Heart left ventricle (tissue), 13 donors: ENCODE measurements around the gene USP34.

Experiments used
- CTCF ChIP-seq, 12 donors: fragments of 200-600 bp; sonication (generic) in 4 of 12; IDR thresholded peaks; one replicate each; pipeline versions ENCODE4 v1.5.0 to v1.8.0; 2018 to 2022; ENCODE audit warnings: antibody characterized with exemption in 12 of 12, mild to moderate bottlenecking in 5 of 12
- POLR2A ChIP-seq, 2 donors: fragments of 450-650 bp; IDR thresholded peaks; one replicate each; pipeline ENCODE4 v1.6.1; 2017; ENCODE audit warnings: antibody characterized with exemption in 2 of 2, mild to moderate bottlenecking in 2 of 2, moderate library complexity in 2 of 2
- donor health status: ischemic (EF 13 %, LVEDD 7.1; RV severe dilation, severe dysfunction).
- donor health status: DM: no; HTN: yes; CAD: no.
- donor health status: DM: no; HTN: no; CAD: no.
- donor health status: ischemic (EF 25% LVEDD 6.9; RV normal size, moderate dysfunction).
- donor health status: ischemic (EF 25% LVEDD 5.7; RV mildly dilated, moderate dysfunction).
- donor health status: ischemic (EF 35%, LVEDD 5.7; RV mildly dilated, moderate dysfunction).
- donor health status: nonischemic (EF 11% LVEDD 7.7; RV severe dilation, severe dysfunction).
- donor health status: DM: yes; HTN: yes; CAD: no.
- donor health status: PGD.
- donor health status: ischemic (EF 29% LVEDD 5.4; RV normal size, mild dysfunction).
- donor health status: nonischemic (EF 23%, LVEDD 6.1; RV moderate dilation, normal function).

- TF ChIP-seq CTCF (IDR thresholded peaks at IDR 0.05), result no peak
- no peak for TF ChIP-seq POLR2A (IDR thresholded peaks at IDR 0.05)
Measured at GRCh38 chr2:61328707-61329251, 142.1 kb downstream of the USP34 start.
